Sigmoid colon (tissue), 4 donors: ENCODE measurements around the gene HIVEP3.

Experiments used
- CTCF ChIP-seq, 4 experiments: fragments of 450-650 bp in 3 of 4; fragments of 200-600 bp in 1 of 4; IDR thresholded peaks; one replicate each; pipeline ENCODE4 v1.5.1; 2016 to 2019; ENCODE audit warnings: antibody characterized with exemption in 4 of 4, mild to moderate bottlenecking in 3 of 4, moderate library complexity in 2 of 4
- EP300 ChIP-seq, 4 donors: sonication (generic); formaldehyde crosslinking; IDR thresholded peaks; one replicate each; pipeline ENCODE4 v1.6.1; 2017; ENCODE audit warnings: antibody characterized with exemption in 4 of 4
- POLR2A ChIP-seq, 2 donors: fragments of 450-650 bp; IDR thresholded peaks; one replicate each; pipeline ENCODE4 v1.6.1; 2016; ENCODE audit warnings: antibody characterized with exemption in 2 of 2, mild to moderate bottlenecking in 2 of 2, moderate library complexity in 2 of 2
- POLR2AphosphoS5 ChIP-seq, 4 donors: sonication (generic); formaldehyde crosslinking; IDR thresholded peaks; one replicate each; pipeline ENCODE4 v1.6.1; 2017; ENCODE audit warnings: antibody characterized with exemption in 4 of 4

DNA sequence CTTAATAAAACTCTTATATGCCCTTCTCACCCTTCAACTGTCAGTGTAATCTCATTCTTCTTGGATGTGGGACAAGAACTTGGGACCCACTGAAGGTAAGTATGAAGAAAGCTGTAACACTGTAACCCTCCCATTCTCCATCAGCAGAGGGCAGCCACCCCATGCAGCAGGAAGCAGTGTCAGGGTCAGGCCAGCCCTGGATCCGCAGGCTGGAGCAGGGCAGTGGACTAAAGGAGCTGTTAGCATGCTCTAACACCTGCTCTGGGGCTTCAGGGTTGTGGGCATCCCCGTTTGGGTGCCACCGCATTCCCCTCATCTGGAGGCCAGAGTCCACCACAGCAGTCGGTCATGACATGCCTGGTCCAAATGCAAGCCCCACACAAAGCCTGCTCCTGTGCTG lies 156.5 kb downstream of the HIVEP3 start:
- TF ChIP-seq CTCF (IDR thresholded peaks at IDR 0.05) (no peak), POLR2A (IDR thresholded peaks at IDR 0.05) (no peak), EP300 (IDR thresholded peaks at IDR 0.05) (no peak), POLR2AphosphoS5 (IDR thresholded peaks at IDR 0.05) (no peak)
